PC-3 (cell line): Measurements from ENCODE around the gene SHROOM2.

Source experiments
- CTCF ChIP-seq: fragments of 300-600 bp; sonication (generic); conservative IDR thresholded peaks from 2 replicates; pipeline ENCODE4 v1.5.1; 2017; ENCODE audit warnings: antibody characterized with exemption, low read depth, mild to moderate bottlenecking, low read length
- EZH2 ChIP-seq: fragments of 300-600 bp; sonication (generic); IDR thresholded peaks from one replicate; pipeline ENCODE4 v1.6.1; 2017; ENCODE audit warnings: antibody characterized with exemption, mild to moderate bottlenecking, low read length; ENCODE audit not compliant: unreplicated experiment

GRCh38 chrX:9805956-9806355, 19.7 kb downstream of the SHROOM2 start:
- TF ChIP-seq EZH2 (no peak), CTCF (no peak)
